Left ventricle myocardium superior (tissue), 1 donor: ENCODE measurements around the gene TMSB15C. TPM values are rescaled to one million over a fixed set of nuclear protein-coding genes. Genes with fewer than 3 reads are reported as not detected.
"Not testable (repeated sequence)": the region's sequence is repeated elsewhere in the genome, so short reads cannot be mapped to it uniquely, and the experiment has no call there.

Source experiments
- ATAC-seq: fragments of 200-7000 bp; cut with Tn5 transposase; one replicate; pipeline ENCODE4 v1.9.1; 2020; ENCODE audit warnings: mild to moderate bottlenecking, moderate library complexity
- DNase-seq: peaks from one replicate; pipeline ENCODE4 v3.0.0-alpha.2; 2020
- intact Hi-C: fragments of 100-400 bp; cut with micrococcal nuclease; formaldehyde crosslinking; loops from one replicate; pipeline ENCODE4 v1.11.0; 2022
- total RNA-seq: library from RNA; stranded (reverse); fragmentation: NEBNext Ultra II Directional; extraction: Animal tissue kit (Norgen Biotek cat#: 25700); gene quantifications from one replicate; pipeline ENCODE4 v1.2.1, GENCODE V29; 2021
- donor health status: DM: no; HTN: yes; CAD: no; lungs with severe emphysema.

TMSB15C gene
- total RNA-seq, 1 donor from 2014 or later = 0.10 TPM

DNA sequence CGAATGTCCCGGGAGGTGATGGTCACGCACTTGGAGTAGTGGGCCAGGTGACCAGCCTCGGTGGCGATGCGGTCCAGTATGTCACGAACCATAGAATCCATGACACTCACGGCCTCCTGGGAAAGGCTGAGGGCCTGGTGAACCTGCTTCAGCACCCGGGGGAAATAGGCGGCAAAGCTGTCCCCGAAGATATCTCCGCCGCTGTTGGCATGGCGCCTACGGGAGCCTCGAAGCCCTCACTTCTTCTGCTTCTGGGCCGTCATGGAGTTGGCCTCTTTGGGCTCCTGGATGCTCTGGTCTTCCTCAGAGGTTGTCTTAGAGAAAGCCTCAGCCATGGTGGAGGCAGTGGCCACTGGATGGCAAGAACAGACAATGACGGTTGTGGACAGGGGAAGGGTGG lies 13.4 kb downstream of the TMSB15C start:
- ATAC-seq, intact Hi-C loops, DNase-seq: not testable (repeated sequence)

DNA sequence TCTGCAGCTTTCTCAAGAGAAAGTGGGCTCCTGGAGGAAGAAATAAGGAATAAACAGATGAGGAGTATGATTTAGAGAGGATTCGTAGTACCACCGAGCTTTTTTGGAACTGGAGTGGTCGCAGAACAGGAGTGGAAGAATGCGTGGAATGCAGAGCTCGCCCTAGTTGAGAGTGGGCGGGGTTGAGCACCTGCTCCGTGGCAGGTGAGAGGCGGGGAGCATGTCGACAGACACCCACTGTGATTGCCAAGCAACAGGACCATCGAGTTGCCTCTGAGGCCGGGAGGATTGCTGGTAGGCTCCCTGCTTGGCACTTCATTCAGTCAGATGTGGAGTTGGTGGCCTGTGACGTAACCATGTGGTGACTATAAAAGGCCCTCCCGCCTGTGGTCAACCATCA lies 21.1 kb downstream of the TMSB15C start:
- ATAC-seq, intact Hi-C loops, DNase-seq: not testable (repeated sequence)

DNA sequence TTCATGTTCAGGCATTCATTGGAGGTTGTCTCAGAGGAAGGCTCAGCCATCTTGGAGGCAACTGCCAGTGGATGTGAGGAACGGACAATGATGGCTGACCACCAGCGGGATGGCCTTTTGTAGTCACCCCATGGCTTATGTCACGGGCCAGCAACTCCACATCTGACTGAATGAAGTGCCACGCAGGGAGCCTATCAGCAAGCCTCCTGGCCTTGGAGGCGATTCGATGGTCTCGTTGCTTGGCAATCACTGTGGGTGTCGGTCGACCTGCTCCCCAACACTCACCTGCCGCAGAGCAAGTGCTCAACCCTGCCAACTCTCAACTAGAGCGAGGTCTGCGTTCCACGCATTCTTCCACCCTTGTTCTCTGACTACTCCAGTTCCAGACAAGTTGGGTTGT lies 28.9 kb downstream of the TMSB15C start:
- DNase-seq (no peak), ATAC-seq (no peak)
- intact Hi-C loops = no loop called here

DNA sequence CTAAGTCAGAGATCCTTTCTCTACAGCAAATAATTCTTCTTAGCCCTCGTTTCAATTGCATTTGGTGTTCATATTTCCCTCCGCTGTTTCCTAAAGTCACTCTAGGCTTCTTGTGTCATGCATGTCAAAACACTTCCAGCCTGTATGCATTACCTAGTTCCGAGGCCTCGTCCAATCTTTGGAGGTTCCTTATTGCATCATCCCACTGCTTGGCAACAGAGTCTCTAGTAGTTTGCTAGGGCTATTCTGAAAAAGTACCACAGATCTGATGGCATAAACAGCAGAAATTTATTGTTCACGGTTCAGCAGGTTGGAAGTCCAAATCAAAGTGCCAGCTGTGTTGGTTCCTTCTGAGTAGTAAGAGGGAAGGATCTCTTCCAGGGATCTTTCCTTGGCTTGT lies 30.4 kb downstream of the TMSB15C start:
- DNase-seq (no peak), ATAC-seq (no peak)
- intact Hi-C loops = no loop called here

DNA sequence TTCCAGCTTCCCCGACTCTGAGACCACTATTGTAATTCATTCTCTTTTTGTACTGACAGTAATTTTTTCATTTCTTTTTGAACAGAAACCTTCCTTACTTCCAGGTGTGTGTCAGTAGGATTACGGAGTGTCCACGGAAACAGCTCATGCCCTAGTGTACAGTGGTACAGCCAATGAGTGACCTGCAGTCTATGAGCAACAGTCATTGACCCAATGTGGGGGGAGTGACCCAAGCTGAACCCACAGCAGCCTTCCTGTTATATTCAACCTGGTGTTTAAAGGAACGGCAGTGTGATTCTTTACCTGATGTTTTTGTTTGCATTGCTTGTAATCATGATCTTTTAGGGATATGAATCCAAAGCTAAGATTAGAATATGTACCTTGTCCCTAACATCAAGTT lies 35.0 kb downstream of the TMSB15C start:
- intact Hi-C loops = no loop called here
- ATAC-seq (no peak), DNase-seq (no peak)

DNA sequence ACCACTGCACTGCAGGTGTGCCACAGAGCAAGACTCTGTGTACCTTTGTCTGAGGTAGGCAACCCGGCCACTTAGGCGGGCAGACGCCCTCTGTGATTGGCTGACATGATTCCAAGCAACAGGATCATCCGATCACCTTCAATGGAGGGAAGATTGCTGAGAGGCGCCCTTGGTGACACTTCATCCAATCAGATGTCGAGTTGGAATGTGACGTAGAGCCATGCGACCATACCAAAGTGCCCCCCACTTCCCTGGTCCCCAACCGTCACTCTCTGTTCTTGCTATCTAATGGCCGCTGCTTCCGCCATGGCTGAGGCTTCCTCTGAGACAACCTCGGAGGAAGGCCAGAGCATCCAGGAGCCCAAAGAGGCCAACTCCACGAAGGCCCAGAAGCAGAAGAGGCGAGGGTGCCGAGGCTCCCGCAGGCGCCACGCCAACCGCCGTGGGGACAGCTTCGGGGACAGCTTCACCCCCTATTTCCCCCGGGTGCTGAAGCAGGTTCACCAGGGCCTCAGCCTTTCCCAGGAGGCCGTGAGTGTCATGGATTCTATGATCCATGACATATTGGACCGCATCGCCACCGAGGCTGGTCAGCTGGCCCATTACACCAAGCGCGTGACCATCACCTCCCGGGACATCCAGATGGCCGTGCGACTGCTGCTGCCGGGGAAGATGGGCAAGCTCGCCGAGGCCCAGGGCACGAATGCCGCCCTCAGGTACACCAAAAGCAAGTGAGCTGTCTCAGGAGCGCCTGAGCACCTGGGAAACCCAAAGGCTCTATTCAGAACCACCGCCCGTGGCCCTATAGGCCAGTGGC lies 36.1 kb downstream of the TMSB15C start, which contains the start of gene H2BW2:
Gene H2BW2, plus strand, starts transcription at position 268 of the 817 bp plus-strand sequence. Its CDS starts 39 bp downstream, at position 307.
- DNase-seq (no peak), ATAC-seq (no peak)
- intact Hi-C loops = no loop called here

Other genes with a start within 250 kb of the TMSB15C start
- gene RAB9B, start 244.0 kb downstream of the TMSB15C start, total RNA-seq = 25.1 TPM
- 0.40 TPM for gene TMSB15B, start 113.6 kb downstream of the TMSB15C start, total RNA-seq
- not detected for gene H2BW1, start 62.5 kb downstream of the TMSB15C start, total RNA-seq
- not detected for gene H2BW2, start 36.3 kb downstream of the TMSB15C start, total RNA-seq
- gene ZCCHC18, start 36.3 kb upstream of the TMSB15C start, total RNA-seq = 0.30 TPM
- 11.2 TPM for gene SLC25A53, start 80.8 kb upstream of the TMSB15C start, total RNA-seq
- gene FAM199X, start 90.2 kb upstream of the TMSB15C start, total RNA-seq = 12.5 TPM
- gene ESX1, start 178.7 kb upstream of the TMSB15C start, total RNA-seq = not detected